Activated CD4-positive, alpha-beta T cell treated with anti-CD3 and anti-CD28 coated beads for 48 hours (primary cell): ENCODE measurements around the gene NMD3.
"Not testable (repeated sequence)": the region's sequence is repeated elsewhere in the genome, so short reads cannot be mapped to it uniquely, and the experiment has no call there.

Experiments used
- DNase-seq: peaks from one replicate; pipeline ENCODE4 v3.0.0-alpha.2; 2020

Gene NMD3

DNA sequence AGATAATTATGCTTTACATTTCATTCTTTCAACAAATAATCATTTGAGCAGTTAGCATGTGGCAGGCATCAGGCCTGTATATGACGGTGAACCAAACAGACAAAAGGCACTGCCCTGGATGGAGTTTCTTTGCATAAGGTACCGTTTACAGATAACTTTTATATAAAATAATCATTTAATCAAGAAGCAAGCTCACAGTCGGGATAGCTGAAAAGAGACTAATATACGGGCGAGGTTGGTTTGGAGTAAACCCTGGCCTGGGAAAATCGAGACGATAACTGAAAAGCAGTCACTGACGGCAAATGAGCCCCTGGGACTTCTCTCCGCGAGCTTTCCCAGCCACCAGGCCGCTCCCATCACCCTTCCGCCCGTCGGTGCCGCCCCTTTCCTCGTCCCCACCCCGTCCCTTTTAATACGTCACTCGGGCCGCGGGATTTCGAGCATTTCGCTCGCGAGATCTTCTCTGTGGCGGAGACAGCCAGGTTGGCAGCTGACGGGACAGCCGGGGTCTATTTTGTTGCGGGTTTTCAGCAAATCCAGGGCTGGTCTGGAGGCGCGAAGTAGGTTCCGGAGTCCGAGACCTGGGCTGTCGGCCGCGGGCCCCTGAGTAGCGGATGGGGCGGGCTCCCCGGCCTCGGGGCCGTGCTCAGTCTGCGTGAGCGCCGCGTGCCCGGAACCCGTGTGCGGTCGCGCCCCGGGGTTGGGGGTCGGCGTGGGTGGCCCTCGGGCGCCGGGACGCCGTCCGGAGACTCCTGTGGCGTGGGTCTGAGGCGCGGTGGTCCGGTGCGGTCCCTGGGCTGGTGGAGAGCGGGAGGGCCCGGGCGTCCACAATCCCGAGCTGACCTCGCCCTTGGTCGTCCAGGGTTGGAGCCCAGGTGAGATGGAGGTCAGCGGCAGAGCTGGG lies at the start of gene NMD3:
Gene NMD3, plus strand, starts transcription at position 462 of the 904 bp plus-strand sequence. CDS start 703 bp downstream, outside the sequence.
- peak; percentile 96 for DNase-seq

DNA sequence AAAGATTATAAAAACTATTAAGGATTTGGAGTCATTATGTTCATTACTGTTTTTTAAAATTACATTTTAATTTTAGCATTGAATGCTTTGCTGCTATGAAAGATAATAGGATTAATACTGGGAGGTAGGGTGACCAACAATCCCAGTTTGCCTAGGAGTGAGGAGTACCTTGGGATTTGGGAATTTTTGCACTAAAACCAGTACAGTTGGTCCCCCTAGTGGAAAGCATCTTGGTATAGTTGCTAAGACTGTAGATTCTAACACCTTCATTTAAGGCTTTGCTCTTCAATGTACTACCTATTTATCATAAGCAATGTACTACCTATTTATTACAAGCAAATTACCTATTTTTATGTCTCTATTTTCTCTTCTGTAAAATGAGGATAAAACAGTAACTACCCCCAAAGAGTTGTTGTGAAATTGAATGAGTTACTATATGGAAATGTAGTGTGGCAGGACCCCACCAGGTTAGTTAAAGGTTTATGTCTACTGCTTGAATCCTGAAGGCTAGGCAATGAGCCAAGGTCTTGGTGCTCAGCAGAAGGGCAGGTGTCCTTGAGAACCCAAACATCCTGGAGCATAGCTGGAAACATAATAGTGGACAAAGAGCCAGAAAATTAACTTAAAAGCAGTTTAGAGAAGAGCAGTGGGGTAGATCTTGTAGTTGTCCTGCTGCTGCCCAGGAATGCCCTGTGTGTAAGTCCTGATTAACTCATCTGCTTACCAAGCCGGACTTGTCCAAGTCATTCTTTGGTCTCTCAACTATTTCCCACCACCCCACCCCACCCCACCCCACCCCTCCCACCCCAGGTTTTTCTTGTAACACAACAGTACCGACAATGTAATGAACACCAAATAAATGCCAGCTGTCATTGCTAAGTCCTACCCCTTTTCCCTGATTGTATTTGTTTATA lies 49.2 kb upstream of the NMD3 start:
- no peak for DNase-seq

DNA sequence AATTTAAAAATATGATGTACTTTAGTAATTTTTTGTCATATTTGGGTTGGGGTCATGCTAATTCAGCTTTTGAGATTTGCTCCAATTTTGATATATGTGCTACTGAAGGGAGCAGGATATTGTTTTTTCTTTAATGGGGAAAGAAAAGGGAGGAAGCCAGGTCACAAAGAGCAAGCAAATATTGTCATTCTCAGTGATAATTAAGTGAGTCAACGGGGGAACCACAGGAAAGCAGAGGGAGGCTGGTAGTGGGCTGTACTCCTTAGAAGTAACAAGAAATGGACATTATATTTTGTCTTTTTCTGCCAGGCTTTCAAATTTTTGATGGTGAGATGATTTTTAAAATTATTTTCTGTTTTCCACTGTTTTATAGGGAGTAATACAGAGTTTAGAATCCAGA lies 45.6 kb upstream of the NMD3 start:
- no peak for DNase-seq

DNA sequence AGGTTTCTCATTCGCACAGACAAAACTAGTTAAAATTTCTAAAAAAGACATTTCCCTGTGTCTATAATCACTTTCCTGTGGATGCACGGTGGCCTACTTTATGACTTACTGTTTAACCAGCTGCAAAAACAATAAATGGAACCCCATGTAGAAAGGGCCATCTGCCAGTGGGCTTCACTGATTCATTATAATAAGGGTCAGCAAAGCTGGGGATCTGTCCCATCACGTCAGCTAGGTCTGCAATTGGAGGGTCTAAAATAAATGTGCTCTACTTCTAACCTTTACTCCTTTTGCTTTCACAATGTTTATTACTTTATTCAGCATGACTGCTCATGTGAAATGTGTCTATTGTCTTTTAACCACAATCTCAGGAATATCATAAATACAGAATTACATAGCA lies 43.1 kb upstream of the NMD3 start:
- no peak for DNase-seq

DNA sequence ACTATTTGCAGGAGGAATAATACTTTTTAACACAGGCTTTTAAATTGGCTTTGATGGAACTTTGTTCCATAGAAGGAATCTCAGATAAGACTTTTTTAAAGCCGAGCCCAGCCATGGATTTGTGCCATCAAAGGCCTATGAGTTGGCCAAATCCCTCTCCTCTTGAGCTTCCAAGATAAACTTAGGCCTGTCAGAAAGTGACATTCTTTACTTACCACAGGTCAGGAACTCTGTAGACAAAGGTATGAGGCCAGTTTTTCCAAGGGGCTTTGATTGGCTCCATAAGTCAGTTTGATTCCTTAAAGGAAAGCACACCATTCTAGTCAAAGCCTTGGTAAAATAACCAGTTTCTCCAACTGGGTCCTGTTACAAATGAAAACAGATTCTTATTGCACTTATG lies 39.7 kb upstream of the NMD3 start:
- DNase-seq: not testable (repeated sequence)

DNA sequence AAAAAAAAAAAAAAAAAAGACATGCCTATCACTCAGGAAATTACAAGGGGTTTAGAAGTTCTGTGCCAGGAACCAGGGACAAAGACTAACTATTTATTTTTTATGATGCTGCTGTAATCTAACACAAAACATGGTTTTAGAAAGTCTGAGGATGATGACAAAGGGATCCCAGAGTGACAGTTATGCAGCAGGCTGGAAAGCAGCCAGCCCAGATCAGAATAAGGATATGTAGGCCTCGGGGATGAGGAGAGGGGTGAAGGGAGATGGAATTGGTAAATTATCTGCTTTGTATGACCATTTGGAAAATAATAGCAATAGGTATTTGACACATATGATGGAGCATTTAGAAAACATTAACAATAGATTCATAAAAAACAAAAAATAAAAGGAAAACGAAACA lies 34.1 kb upstream of the NMD3 start:
- no peak for DNase-seq

DNA sequence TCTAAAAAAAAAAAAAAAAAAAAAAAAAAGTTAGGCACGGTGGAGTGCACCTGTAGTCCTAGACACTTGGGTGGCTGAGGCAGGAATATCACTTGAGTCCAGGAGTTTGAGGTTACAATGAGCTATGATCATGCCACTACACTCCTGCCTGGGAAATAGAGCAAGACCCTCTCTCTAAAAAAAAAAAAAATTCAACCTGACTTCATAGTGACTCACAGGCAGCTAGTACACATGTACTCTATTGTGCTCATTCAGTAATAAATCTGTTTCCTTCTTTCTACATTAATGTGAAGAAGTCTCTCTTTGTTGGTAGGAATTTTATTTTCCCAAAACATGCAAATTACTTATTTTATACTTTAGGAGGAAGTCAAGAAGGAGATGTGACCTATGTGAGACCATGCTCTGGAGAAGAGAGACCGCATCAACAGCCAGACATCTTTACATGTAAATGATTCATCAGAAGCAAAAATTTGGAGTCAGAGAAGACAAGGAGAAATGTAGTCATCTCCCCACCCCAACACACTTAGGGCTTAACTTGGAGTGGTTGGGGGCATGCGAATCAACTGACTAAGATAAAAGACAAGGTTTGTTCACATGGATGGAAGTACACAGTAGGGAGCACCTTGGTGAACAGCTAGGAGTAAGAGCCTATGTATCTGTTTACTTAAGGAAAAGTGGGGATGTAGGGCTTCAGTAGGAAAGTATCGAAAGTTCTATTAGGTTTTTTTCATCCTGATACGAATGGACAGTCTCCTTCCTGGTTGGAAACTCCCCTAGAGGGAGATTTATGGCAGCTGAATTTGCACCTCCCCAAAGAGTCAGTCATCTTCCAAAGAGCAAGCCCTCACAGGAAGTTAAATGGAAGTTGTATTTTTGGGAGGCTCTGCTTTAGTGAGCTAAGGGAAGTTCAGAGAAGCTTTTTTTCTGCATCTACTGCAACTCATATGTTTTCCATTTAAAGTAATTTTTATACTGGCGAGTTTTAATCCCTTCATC lies 23.0 kb upstream of the NMD3 start:
- no peak for DNase-seq

DNA sequence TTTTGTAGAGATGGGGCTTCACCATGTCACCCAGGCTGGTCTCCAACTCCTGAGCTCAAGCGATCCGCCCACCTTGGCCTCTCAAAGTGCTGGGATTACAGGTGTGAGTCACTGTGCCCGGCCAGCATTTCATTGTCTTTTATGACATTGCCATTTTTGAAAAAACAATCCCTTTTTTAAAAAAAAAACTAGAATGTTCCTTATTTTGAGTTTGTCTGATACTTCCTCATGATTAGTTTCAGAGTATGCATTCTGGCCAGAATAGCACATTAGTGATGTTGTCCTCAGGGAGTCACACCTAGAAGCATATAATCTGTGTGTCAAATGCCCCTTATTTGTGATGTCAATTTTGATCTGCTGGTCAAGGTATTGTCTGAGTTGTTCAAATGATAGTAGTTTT lies 21.2 kb upstream of the NMD3 start:
- no peak for DNase-seq

DNA sequence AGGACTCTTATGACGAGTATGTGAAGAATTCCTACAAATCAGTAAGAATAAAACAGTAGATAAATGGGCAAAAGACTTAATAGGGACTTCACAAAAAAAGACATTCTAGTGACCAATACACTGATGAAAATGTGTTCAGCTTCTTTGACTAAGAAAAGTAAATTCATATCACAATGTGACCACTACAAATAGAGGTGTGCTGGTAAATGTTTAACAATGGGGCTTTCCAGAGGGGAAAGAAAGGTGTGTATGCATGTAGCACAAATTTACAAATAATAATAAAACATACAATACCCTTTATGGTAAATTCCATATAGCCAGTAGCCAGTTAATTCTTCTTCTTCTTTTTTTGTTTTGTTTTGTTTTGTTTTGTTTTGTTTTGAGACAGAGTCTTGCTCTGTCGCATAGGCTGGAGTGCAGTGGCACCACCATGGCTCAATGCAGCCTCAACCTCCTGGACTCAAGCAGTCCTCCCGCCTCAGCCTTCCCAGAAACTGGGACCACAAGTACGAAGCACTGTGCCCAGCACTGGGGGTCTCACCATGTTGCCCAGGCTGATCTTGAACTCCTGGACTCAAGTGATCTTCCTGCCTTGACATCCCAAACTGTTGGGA lies 17.5 kb upstream of the NMD3 start:
- no peak for DNase-seq

DNA sequence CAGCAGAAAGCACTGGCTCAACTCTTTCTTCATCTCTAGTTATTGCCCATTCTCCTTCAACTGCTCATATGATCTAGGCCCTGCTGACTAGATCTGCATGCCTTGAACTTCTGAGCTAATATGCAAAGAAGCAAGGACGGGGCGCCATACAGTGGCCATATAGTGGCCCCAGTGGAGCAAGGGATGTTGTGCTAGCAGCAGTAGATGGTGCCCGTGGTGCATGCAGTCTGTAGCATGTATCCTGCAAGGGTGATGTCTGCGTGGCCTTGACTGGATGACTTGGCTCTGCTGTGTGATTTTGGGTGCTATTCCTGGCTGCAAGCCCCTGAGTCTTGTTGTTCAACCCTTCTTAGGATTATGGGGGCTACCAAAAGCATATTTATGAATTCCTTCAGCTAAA lies 12.2 kb upstream of the NMD3 start:
- DNase-seq: no peak

DNA sequence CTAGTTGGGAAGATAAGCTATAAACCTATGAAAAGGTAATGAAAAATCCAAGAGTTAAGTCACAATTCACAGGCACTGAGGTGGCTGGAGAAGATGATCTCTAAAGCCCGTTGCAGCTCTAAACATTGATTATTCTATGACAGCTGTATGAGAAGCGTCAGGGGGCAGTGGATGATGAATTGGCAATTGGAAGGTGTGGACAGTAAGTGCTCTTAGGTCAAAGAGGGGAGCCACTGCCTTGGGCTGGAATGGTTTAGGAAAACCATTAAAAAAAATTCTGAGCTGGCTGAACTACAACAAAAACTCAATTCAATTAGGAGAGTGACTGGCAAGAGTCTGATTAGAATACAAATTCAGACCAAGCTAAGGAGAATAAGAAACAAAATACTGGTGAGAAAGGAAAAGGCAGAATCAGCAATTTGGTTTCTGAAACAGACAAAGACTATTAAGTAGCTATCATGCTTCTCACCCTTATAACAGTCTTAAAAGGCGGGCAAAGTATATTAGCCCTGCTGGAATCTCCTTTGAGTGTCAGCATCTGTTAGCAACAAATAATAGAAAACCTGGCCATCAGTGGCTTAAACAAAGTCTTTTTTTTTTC lies 8.8 kb upstream of the NMD3 start:
- DNase-seq: no peak

DNA sequence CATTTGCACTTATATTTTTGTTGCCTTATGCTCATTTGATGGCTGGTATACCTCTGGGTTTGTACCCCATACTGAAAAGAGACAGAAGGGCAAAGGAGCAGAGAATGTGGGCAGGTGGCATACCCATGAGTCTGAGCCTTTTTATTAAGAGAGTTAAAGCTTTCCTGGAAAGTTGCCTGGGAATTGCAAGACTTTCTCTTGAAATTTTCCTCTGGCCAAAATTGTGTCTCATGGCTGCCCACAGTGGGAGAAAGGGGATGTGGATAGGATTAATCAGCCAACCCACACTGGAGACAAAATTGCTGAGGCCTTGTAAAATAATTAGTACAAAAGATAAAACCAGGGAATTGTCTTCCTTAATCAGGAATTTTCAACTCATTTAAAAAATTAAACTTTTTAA lies 8.2 kb upstream of the NMD3 start:
- DNase-seq: no peak

DNA sequence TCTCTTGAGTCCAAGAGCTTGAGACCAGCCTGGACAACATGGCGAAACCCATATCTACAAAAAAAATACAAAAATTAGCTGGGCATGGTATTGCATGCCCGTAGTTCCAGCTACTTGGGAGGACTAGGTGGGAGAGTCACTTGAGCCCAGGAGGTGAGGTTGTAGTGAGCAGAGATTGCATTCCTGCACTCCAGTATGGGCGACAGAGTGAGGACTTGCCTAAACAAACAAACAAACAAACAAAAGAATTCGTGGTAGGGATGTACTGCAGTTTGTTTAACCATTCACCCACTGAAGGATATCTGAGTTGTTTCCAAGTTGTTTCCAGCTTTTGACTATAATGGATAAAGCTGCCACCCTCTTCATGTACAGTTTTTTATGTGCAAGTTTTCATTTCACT lies 7.5 kb upstream of the NMD3 start:
- DNase-seq: no peak

DNA sequence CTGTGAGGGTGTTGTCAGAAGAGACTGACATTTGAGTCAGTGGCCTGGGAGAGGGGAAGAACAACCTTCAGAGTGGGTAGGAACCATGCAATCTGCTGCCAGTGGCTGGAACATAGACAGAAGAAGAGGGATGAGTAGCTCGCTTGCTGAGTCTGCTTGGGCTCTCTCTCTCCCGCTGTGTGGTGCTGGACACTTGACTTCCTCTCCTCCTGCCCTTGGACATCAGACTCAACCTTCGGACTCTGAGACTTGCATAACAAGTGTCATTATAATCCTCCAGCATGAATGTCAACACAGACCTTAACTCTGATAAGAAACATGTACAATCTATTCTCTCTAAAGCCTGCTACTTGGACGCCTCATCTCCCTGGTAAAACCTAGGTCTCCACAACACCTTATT lies 5.9 kb upstream of the NMD3 start:
- DNase-seq: no peak

DNA sequence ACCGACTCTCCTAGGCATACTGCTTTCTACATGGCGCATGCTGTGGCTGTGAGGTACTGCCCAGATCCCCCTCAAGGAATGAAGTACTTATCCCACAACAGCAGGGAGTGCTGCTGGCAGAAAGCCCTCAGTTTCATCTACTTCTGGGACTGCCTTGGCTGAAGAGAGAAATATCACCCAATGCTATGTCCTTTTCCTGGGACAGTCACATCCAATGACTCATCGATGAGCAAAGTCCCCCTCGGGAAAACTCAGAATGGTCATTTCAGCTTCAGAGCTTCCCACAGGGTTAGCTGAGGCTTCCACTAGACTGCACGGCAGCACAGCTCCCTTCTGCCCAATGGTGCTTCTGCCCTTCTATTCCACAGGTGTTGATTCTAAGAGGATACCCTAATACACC lies 3.6 kb upstream of the NMD3 start:
- DNase-seq: no peak

DNA sequence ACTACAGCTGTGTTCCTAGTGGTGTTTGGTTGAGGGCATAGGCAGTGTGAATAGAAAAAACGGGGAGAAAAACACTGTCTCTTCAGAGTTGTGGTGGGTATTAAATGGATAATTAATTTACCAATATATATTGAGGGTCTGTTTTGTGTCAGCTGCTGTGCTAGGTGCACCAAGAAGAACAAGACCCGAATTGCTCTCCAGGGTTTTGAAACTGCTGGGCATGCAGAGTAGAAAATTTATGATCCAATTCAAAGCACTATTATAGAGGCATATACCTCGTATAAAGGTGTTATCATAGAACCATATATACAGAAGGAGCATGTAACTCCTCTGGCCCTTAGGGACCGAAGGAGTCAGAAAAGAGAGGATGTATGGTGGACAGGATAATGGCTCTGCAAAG lies 1.6 kb upstream of the NMD3 start:
- DNase-seq: no peak

DNA sequence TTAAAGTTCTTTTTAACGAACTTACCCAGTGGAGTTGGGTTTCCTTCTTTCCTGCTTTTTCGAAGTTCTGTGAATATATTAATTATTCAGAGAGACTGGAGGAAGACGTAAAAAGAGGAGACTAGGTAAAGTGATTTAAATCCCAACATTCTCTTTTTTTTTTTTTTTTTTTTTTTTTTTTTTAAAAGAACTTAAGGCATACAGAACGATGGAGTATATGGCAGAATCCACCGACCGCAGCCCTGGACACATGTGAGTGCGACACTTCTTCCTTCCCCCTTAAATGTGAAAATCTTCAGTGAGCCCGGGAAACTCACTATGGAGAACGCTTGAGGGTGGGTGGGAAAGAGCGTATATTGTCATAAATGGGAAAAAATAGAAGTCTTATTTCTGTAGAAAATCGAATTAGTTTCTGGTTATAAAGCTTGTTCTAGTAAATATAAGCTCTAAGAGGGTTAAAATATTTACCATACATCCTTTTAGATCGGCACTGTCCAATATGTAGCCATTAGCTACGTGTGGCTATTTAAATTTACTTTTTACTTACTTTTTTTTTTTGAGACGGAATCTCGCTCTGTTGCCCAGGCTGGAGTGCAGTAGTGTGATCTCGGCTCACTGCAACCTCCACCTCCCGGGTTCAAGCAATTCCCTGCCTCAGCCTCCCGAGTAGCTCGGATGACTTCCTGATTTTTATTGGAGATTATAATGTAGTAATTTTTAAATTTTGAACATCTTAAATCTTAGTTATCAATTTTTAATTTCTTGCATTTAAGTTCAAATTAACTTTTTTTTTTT lies 892 bp downstream of the NMD3 start:
- peak; percentile 28 for DNase-seq

DNA sequence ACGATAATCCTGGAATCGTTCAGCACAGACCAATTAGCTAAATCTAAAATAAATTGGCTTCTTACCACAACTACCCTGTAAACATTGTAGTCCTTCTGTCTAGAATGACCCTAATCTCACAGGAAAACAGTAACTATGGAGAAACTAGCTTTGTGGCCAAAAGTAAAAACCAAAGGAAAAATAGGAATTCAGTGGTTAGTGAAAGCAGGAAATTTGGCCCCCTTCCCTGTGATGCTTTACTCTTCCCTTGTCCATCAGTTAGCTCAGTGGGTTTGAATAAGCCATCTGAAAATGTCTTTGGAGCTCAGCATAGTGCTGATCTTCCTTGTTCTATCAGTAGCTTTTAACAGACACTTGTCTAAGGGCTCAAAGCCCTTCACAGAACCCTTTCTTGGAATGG lies 1.6 kb downstream of the NMD3 start:
- DNase-seq: no peak

DNA sequence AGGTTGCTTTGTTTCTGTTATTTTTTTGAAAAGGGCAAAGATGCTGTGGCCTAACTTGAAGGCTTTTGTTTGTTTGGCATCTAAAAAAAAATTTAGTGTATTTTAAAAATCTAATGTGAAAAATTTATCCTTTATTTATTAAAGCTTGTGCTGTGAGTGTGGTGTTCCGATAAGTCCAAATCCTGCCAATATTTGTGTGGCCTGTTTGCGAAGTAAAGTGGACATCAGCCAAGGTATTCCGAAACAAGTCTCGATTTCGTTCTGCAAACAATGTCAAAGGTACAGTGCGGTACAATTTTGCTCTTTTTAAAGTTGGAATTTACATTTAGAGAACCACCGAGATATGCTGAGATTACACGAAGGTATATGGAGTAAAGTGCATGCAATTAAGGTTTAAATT lies 3.7 kb downstream of the NMD3 start:
- no peak for DNase-seq

DNA sequence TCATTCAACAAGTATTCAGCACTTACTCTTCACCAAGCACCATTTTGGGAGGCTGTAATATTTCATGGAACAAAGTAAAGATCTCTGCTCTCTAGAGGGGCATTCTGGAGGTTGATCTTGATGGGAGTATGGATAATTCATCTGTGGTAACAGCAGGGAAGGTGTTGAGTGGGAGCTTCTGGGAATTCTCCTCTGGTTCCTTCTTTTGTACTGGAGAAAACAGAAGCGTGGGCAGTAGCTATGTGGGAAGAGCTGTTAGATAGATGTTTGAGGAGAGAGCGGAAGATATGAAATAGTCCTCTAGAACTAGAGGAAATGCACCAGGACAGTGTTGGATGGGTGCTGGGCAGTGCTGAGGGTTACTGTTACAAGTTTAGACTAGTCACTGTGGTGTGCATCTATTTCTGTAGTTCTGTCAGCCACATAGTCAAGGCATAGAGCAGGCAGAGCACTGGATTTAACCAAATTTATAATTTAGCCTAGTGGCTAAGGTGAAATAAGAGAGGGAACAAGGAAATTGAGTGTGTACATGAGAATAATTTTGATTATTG lies 9.6 kb downstream of the NMD3 start:
- DNase-seq: no peak

DNA sequence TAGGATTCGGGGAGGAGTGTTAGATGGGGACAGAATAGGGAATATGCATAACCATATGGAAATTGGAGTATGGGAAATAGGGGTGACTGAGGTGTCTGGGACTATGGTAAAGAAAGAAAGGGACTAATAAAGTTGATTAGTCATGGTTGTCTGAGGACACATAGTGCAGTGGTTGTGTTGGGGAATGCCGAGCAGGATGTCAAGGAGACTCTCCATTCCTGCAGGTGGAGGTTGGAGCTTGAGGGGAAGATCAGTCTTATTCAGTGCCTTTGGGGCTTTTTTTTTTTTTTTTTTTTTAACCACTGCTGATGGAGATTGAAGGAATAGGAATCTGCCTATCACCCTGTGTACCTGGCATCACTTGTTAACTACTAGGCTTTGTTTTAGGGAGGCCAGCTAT lies 10.8 kb downstream of the NMD3 start:
- no peak for DNase-seq
